HG02981 (cell line): ENCODE results near the gene IL6ST.

ENCODE experiments used
- ATAC-seq: cut with Tn5 transposase; IDR thresholded peaks from one replicate; pipeline ENCODE4 v1.9.1; 2021; ENCODE audit warnings: mild to moderate bottlenecking, moderate library complexity; ENCODE audit not compliant: unreplicated experiment

IL6ST gene

DNA sequence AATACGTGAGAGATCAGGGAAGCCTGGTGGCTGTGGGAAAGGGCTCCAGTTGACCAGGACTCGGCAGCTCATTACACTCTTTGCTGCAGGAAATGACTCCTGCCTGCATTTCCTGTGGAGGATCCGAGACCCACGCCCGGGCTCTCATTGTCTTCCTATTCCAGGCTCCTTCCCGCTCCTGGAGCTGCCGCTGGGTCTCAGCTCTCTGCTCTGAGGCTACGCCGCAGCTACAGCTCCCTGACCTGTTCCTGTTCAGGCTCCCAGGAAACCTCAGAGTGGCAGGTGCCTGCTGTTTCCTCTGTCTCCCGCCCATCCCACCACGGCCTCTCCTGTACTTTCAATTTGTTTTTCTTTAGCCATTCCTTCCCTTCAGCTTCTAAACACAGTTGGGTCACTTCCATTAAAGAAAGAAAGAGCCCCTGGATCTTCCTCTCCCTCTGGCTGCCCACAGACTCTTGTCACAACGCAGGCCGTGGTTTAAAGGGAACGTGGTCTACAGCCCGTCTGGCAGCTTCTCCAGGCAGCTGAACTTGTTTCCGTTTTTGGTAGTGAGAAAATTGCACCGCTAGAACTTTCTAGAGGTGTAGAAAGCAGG is 71.5 kb downstream of the IL6ST start:
- ATAC-seq: no peak

DNA sequence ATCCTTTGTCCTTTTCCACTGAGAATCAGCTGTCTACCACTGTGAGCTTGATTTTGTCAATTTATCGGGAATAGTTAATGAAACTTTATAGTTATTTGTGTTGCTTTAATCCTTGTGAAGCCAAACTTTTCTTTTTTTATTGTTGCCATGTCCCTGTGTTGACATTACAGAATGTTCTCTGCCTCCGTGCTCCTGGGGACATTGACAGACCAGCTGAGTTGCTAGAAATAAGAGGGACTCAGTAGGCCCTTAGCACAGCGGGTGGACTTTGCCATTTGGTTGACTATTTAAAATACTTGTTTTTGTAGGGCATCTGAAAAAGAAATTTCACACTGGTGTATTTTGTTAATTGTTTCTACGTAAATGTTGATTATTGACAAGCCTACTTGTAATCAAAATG is 73.1 kb downstream of the IL6ST start:
- ATAC-seq: no peak

DNA sequence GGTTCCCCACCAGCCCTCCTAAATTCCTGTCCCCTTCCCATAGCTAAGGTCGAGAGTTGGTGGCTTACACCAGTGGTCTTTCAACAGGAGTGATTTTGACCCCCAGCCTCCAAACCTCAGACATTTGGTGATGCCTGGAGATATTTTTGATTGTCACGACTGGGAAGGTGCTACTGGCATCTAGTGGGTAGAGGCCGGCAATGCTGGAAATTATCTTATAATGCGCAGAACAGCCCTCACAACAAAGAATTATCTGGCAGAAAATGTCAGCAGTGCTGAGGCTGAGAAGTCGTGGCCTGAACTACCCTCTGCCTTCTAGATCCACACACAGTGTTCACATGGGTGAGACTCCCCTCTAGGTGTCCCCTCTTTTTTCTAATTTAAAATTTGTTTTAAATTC is 74.0 kb downstream of the IL6ST start:
- ATAC-seq: no peak

DNA sequence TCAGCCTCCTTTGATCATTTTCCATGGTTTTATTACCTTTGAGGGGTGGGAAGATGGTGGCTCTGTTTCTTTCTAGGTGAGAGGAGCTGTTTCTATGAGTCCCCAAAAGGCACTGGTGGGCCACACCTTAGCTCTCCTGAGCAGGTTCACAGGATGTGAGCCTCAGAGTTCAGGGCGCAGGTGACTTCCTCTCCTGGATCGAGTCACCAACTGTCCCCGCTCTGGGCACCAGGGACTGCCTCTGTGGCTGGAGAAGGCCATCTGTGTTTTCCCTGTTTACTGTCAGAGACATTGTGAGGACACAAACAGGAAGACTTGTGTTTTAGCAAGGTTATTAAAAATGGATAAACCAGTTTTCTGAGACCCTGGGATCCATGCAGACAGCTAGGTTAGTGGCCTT is 75.1 kb downstream of the IL6ST start:
- no peak for ATAC-seq

DNA sequence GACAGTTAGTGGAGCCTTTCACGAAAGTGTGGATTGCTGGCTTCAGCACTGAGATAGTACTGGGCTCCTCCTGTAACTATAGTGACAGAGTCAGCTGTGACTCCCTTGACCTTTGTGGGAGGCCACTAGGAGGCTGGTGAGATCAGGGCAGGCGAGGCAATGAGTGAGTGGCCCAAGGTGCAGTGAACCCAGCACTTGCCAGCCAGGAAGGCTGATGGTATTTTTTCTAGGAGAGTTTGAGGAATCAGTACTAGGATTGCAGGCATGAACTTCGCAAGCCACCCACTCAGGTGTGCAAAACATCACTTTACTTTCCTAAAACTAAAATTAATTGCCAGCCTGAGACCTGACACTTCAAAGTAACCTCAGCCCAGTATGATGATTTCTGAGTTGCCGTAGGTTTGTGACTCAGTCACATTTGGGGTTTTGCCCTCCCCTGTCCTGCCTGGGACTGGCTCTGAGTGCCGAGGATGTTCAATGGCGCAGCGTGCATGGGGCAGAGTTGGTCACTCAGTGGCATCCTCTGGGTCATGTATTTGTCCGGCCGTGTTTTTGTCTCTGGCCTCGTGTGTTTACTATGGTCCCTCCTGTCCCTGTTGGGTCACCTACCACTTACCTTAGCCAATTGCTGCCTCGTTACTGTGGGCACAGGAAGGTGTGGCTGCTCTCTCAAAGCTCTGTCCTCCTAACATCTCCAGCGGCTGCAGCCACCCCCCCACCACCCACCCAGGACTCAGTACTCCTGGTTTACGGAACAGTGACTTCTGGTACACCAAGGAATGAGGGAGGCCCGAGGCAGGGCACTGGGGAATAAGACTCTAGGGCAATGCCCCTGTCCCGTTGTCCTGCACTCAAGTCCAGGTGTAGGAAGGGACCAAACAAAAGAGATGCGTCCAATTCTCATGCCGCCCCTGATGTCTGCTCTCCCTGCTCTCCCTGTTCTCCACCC is 76.4 kb downstream of the IL6ST start:
- ATAC-seq: no peak

DNA sequence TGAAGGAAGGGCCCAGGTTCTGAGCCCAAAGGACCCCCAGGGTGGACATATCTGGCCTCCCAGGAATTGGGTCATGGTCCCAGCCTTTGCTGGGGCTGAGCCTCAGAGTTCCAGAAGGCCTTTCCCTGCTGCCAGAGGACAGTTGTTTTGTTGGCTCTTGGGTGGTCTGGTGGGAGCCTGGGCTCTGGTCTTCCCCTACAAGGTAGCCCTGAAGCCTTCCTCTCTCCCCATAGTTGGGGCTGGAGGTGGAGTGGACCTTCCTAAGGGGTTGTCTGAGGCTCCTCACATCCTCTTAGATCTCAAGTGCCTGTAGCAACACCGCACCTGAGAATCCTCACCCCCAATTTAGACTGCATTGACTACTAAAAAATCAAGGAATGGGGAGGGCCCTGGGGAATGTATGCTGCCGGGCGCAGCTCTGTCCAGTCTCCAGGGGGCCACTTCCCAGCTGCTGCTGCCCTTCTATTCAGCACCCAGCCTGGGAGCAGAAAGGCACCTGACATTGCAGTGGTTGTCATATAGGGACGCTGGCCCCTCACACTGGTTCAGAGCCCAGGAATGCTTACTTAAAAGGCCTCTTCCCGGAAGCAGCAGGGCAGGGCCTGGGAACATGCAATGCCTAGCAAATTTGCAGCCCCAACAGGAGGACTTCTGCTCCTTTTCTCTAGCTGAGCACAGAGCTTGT is 77.2 kb downstream of the IL6ST start:
- ATAC-seq: no peak

DNA sequence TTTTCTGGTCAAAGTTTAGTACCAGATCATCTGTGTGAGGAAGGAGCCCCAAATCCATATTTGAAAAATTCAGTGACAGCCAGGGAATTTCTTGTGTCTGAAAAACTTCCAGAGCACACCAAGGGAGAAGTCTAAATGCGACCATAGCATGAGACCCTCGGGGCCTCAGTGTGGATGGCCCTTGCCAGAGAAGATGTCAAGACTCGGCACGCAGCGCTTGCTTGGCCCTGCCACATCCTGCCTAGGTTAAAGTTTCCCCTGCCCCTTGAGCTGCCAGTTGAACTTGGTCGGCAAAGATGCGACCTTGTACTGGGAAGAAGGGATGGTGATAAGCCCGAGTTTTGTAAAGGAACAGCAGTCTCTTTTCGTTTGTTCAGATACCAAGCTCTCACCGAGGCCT is 77.8 kb downstream of the IL6ST start:
- no peak for ATAC-seq

DNA sequence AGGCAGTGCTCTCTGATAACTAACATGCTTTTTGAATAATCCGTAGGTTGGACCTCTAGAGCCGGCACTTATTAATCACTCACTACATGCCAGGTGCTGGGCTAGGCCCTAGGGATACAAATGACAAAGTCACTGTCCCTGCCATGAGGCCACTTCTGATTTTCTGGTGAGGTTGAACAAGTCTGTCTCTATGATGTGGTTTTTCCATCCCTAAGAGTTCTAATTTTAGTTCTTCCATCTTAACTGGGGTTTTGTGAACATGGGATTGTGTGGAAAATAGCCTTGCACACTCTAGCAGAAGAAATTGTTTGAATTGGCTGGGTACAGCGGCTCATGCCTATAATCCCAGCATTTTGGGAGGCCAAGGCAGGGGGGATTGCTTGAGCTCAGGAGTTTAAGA is 79.0 kb downstream of the IL6ST start:
- ATAC-seq: no peak

DNA sequence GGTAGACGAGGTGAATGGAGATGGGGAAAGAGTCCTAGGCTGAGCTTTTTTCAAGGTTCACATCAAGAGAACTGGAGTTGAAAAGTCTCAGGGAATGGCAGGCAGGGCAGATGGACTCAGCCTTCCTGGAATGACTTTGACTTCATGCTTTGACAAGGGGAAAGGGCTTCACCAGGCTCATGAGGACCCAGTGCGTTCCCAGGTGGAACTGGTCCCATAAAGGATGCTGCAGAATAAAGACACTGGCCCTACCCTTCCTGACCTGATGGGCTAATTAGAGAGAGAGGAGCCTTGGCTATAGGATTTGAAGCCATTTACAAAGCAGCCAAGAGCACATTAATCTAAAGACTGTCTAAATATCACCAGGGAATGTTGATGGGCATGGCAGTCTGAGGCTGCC is 79.8 kb downstream of the IL6ST start:
- no peak for ATAC-seq

DNA sequence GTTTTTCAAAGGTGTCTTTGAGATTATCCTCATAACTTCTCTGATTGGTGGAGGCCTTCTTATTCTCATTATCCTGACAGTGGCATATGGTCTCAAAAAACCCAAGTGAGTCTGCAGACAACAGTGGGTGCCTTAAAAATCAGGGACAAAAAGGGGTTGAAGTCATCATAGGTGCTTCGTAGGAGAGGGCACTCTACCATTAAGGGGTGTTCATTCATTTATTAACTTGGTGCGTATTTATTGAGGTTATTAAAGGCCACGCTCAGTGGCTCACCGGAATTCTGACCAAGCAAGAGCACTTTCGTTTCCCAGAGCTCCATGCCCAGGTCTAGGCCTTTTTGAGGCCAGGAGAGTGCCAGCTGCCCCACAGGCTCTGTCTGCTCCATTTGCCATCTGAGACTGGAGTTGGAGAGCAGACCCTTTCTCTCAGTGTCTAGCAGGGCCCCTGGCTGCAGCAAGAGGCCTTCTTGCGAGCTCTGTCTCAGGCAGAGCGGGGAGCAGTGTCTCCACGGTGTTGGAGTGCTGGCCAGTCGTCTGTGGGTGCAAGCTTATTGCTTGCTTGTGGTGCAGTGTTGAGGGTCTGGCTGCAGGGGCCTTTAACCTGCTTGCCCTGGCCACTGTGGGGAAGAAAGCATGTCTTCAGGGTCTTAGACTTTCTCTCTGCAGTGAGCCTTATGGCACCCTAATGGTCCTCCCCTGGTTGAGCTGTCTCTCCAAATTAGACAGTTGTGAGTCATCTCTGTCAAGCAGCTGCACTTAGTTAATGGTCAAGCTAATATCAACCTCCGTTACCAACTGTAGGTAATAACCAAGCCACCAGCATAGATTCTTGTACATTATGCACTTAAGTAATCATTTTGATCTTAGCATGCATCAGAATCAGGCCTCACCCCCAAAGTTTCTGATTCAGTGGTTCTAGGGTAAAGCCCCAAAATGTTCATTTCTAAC is 81.0 kb downstream of the IL6ST start:
- ATAC-seq: peak; percentile 95

DNA sequence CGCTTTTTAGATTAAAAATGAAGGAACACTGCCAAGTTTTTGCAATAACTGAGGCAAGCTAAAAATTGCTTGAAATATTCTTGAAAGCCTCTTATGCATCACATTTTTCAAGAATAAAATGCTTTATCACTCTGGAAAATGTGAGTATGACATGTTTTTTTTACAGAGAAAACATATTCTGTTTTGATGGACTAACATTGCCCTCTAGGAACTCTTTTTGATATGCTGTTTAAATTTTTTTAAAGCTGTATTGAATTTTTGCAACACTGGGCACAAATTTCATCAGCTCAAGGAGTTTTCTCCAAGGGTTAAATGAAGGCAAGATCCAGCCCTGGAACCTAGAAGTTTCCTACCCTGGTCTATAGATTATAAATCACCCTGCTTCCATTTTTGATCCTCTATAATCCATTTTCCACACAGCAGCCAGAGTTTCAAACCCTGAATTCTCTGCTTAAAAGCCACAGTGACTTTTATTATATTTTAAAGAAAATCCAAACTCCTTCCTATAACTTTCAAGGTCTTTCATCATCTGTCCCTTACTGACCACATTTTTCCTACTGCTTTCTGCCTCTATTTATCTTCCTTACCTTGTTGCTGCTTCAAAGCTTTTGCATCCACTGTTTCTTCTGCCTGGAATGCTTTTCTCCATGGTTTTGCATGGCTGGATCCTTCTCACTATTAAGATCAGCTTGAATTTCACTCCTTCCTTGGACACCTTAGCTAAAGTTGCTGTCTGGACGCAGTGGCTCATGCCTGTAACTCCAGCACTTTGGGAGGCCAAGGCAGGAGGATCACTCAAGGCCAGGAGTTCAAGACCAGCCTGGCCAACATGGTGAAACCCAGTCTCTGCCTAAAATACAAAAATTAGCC is 82.7 kb downstream of the IL6ST start:
- no peak for ATAC-seq

DNA sequence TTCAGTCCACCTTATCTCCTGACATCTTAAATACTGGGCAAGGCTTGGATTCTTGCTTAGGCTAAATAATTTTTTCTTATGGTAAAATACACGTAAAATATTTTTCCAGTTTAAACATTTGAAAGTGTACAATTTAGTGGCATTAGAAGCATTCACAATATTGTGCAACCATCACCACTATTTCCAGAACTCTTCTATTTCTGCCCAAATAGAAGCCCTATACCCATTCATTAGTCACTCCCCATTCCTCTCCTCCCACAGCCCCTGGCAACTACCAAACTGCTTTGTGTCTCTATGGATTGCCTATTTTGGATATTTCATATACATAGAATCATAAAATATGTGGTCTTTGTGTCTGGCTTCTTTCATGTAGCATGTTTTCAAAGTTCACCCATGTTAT is 86.0 kb downstream of the IL6ST start:
- ATAC-seq: no peak

DNA sequence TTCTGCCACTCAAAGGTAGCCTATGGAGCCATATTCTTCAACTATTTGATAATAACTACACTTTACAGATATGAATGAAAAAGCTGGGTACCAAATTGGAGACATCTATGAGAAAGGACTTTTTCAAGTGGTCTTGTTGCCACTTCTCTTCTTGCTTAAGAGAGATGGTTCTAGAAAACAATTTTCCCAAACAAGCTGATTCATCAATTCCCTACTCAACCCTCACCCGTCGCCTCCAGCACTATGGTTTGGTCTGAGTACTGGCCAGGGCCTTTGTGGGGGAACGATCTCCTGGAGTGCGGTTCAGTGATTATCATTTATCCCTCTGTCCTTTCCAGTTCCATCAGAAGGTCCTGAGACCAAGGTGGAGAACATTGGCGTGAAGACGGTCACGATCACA is 86.8 kb downstream of the IL6ST start:
- no peak for ATAC-seq

DNA sequence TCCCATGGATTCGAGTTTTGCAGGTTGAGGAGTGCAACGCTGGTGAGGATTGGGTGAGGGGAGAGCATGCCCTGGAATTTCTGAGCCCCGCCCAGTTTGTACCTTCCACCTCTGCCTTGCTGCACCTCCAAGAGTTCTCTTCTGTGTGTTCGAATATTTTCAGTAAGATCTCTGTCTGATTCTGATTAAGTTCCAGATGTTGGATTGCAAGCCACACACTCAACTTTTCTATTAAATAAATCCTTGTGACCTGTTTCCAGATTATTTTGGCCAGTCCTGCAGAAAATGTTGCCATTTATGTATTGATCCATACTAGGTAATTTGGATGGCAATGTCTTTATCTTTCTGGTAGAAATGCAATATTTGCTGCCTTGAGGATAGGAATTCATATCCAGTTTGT is 89.5 kb downstream of the IL6ST start:
- ATAC-seq: no peak

DNA sequence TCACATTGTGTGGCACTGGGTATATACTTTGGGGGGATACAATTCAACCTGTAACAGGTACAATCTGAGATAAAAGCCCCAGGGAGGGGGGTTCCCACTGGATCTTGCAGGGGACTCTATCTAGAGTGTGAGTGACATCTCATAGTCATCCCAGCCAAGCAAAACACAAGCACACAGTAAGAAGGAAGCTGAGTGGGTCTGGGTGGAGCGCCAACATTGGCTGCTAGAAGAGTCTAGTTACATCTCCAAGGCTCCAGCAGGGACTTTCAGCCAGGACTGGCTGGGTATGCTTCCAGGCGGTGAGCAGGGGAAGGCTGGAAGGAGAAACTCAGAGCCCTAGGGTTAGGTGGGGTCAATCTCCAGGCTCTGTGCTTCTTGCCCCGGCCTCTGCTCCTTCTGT is 90.6 kb downstream of the IL6ST start:
- no peak for ATAC-seq

DNA sequence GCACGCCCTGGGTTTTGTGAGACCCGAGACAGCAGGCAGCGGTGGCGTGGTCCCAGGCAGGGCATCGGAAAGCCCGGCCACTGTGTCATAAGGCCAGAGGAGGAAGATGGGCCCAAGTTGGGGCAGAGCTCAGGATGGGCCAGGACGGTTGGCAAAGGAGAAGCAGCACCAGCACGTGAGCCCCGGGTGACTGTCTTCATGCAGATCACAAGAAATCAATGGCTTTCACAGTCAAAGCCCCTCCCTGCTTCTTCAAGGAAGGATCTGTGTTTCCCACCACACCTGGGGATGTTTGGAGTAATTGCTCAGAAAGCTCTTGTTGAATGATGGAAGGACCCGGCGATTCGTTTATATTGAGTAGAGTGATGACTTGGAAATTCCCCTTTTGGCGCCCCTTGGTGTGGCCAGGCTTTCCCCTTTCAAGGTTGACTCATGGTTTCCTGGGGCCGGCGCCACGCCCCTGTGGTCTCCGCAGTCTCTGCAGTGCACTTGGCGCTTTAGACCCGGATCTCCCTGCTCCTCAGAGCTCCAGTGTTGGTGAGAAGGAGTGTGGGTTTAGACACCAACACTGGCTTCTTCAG is 91.6 kb downstream of the IL6ST start:
- peak; percentile 92 for ATAC-seq

DNA sequence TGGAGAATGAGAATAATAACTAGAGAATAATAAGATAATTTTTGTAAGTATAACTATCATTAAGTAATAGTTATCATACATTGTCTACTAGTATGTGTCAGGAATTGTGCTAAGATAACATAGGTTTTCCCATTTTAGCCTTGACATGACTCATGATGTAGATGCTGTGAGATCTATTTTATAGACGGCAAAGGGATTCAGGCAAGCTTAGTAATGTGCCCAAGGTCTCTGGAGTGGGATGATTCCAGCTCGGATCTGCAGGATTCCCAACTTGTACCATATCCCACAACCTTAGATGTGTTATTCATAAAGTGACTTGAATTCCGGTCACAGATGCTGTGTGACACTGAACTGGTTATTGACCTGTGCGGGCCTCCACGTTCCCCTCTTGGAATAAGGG is 92.1 kb downstream of the IL6ST start:
- ATAC-seq: no peak

DNA sequence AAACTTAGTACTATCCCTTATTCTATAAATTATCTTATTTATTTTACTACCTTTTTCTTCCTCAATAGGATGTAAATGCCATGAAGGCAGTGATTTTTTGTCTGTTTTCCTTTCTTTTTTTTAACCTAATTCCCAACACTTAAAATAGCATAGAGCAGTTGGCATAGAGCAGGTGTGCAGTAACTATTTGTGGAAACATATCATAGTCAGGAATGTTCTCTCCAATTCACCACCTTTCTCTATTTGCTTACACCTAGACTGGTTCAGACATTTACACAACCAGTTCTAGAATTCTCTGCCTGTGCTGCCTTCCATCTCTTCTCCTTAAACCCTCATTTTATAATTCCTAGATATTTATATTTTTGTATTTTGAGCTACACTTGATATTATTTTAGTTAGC is 94.0 kb downstream of the IL6ST start:
- no peak for ATAC-seq

DNA sequence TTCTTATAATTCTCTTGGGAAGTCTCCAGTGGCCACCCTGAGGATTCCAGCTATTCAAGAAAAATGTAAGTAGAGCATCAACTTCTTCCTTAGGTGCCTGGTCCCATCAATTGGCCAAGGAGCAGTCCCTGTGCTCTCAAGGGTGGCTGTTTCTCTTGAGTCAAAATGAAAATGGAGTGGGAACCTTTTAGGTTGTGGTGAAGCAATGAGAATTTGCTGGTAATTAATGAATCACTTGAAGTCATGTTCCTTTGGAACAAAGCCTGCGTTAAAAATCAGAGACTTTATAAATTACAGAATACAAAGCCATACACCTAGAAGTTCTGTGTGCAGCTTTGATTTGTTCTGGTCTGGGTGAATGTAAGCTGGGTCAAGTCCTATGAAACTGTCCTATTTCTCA is 94.7 kb downstream of the IL6ST start:
- ATAC-seq: no peak

DNA sequence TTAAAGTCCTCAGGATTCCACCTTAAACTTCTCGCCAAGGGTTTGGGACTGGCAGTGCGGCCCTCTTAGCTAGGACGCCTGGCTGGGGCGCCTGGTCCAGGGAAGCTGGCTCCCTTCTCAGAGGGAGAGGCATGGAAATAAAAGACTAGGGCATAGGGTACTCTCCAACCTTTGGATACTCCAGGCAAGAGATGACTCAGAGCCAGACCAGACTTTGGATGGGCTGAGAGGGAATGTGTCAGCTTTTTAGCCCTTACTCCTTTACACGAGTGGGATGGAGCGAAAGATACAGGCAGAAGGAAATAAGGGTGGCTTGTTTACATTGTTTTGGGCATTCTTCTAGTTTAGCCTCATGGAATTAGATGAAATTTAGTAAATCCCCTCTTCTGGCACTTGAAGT is 95.4 kb downstream of the IL6ST start:
- no peak for ATAC-seq
